Dedifferentiated amniotic fluid mesenchymal stem cell (primary cell): ENCODE results near the gene BTN1A1.
A peak's percentile ranks its signal among the peaks of the same experiment; 100 is the strongest.
"Not testable (repeated sequence)": the region's sequence is repeated elsewhere in the genome, so short reads cannot be mapped to it uniquely, and the experiment has no call there.

Experiments used
- DNase-seq: peaks from one replicate; pipeline ENCODE4 v3.0.0-alpha.2; 2016; ENCODE audit errors: extremely low spot score

Gene BTN1A1

DNA sequence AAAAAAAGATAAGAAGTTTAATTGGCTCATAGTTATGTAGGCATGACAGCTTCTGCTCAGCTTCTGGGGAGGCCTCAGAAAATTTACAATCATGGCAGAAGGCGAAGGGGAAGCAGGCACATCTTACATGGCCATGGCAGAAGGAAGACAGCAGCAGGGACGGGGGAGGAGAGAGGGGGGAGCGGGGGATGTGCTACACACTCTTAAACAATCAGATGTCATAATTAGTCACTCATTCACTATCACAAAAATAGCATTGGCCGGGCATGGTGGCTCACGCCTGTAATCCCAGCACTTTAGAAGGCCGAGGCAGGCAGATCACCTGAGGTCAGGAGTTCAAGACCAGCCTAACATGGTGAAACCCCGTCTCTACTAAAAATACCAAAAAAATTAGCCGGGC lies 10.9 kb downstream of the BTN1A1 start:
- not testable (repeated sequence) for DNase-seq

- DNase-seq, result no peak
Observed at GRCh38 chr6:26514984-26515383, 14.9 kb downstream of the BTN1A1 start.

DNA sequence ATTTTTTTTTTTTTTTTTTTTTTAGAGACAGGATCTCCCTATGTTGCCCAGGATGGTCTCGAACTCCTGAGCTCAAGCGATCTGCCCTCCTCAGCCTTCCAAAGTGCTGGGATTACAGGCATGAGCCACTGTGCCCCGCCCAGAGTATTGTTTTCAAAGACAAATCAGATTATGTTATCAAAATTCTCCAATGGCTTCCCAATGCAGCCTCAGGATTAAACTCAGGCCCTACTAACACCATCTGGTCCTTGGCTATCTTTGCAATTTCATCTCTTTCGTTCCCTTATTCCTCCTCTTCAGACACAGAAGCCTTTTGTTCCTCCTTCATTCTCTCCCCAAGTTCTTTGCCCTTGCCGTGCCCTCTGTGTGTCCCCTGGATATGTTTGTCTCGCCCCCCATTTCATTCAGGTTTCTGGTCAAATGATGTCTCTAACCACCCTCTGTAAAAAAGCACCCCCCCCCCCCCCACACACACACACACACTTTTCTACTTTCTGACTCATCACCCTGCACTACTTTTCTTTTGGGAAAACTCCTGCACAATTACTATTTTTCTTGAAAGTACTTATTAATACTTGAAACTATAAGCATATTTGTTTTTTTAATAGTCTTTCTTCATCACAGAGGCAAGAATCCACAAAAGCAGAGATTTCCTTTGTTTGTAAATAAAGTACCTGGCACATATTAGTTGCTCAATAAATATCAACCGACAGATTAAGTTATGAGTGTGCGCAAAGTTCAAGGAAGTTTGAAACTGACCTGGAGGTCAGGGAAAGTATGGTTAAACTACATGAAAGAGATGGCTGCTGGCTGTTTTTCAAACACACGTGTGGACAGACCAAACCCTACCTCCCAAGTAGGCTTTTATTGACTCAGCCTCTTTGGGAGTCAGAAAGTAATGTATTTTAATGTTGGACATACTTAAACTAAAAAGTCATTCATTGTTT lies 16.7 kb downstream of the BTN1A1 start:
- DNase-seq, result no peak

DNA sequence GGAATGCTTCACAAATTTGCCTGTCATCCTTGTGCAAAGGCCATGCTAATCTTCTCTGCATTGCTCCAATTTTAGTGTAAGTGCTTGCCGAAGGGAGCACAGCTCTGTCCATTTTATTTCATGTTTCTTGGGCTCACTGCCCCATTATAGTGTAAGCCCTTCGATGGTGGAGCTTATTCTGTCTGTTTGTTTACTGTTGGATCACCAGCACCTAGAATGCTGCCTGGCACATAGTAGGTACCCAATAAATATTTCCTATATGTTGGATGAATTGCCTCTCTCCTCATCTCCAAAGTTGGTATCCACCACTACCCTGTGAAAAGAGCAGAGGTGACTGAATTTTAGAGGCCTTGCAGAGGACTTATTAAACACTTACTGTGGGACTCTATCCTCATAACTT lies 19.3 kb downstream of the BTN1A1 start:
- no peak for DNase-seq

- peak; percentile 36 for DNase-seq
Observed at GRCh38 chr6:26520237-26520849, 20.2 kb downstream of the BTN1A1 start.

- peak; percentile 64 for DNase-seq
Observed at GRCh38 chr6:26520850-26521599, 20.9 kb downstream of the BTN1A1 start.

- DNase-seq, result no peak
Observed at GRCh38 chr6:26521600-26522391, 21.7 kb downstream of the BTN1A1 start.

- not testable (repeated sequence) for DNase-seq
Observed at GRCh38 chr6:26522486-26523228, 22.6 kb downstream of the BTN1A1 start.

GRCh38 chr6:26524314-26524713 lies 24.2 kb downstream of the BTN1A1 start:
- DNase-seq, result not testable (repeated sequence)

DNA sequence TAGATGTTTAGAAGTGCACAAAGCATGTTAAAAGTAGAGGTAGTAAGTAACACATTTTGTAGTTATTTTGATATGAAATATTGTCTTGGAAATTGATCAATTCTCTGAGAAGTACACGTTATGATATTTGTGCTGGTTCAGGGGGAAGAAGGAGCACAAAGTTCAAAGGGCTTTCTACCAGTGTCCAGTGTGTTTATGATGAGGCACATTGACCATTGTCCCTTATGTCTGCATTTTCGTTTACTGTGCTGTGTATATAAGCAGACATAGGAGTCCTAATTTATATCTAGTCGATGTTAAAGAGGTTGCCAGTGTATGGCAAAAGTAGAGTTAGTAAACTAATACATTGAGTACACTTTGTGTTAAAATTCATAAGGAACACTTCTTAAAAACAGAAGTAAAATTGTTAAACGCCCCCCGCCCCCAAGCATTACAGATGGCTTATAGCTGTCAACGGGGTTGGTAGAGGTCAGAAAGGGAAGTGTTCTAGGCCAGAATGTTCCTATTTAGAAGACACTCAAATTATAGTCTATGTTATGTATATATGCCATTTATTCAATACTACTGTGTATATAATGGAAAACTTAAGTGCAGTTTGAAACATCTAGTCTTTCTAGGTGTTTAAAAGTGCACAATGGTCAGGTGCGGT lies 24.7 kb downstream of the BTN1A1 start:
- DNase-seq, result no peak

DNA sequence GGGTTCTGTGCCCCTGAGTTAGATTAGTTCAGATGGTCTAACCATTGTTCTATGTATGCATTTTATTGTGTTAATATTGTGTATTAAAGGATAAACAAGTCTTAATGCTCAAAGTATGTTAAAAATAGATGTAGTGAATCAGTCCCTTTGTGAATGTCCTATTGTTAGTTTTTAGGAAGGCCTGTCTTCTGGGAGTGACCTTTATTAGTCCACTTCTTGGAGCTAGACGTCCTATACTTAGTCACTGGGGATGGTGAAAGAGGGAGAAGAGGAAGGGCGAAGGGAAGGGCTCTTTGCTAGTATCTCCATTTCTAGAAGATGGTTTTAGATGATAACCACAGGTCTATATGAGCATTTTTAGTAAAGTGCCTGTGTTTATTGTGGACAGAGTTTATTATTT lies 25.7 kb downstream of the BTN1A1 start:
- no peak for DNase-seq

GRCh38 chr6:26526928-26527327 lies 26.8 kb downstream of the BTN1A1 start:
- no peak for DNase-seq

DNA sequence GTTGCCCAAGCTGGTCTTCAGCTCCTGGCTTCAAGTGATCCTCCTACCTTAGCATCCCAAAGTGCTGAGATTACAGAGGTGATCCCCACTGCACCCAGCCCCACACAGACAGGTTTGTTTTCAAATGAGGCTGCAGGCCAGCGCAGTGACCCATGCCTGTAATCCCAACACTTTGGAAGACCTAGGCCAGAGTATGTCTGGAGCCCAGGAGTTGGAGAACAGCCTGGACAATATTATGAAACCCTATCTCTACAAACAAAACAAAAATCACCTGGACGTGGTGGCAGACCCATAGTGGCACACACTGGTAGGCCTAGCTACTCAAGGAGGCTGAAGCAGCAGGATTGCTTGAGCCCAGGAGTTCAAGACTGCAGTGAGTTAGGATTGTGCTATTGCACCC lies 30.1 kb downstream of the BTN1A1 start:
- no peak for DNase-seq

- DNase-seq, result no peak
Observed at GRCh38 chr6:26531897-26532296, 31.8 kb downstream of the BTN1A1 start.

- DNase-seq, result peak; percentile 95
Observed at GRCh38 chr6:26532699-26533531, 32.8 kb downstream of the BTN1A1 start.

DNA sequence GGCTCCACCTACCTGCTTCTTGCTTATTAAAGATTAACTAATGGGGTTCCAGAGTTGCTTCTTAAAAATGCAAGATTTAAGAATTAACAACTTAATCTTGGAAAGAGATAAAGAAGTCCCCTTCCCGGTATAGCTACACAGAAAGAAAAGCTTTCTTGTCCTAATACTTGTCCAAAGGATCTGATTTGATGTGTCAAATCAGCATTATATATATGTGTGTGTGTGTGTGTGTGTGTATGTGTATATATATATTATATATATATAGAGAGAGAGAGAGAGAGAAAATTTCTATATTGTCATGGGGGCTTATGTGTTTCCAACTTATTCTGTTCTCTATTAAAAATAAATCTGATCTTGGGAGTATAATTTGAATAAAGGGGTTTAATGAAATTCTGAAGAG lies 33.4 kb downstream of the BTN1A1 start:
- DNase-seq, result no peak

GRCh38 chr6:26534681-26535465 lies 34.8 kb downstream of the BTN1A1 start:
- no peak for DNase-seq

DNA sequence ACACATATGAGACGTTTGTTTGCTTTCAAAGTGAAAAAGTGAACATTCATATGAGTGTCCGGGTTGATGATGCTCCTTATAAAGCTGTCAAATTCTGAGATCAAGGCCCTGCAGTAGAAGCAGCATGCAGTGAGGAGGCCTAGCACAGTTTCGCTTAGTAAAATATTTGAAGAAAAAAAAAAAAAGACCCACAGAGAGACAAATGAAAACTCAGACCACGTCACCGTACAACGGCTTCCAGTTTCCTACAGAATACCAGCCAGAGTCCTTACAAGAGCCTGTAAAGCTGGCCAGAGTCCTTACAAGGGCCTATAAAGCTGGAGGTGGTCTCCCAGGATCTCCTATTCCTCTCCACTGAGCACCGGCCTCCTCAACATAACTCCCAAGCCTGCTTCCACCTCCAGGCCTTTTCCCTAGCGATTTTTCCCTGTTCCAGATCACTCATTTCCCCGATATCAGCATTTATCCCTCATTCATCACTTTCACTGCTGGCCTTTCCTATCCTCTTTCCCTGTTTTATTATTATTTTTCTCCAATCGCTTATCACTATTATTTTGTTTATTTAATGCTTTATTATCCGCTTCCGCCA lies 36.6 kb downstream of the BTN1A1 start:
- peak; percentile 63 for DNase-seq
